ENCODE results near the gene HPCAL1. TPM values are rescaled to one million over a fixed set of nuclear protein-coding genes. Genes with fewer than 3 reads are reported as not detected.

HPCAL1 gene
- total and polyA plus RNA-seq, 2 experiments from 2014 or later, result 8.3 to 25.4 TPM

DNA sequence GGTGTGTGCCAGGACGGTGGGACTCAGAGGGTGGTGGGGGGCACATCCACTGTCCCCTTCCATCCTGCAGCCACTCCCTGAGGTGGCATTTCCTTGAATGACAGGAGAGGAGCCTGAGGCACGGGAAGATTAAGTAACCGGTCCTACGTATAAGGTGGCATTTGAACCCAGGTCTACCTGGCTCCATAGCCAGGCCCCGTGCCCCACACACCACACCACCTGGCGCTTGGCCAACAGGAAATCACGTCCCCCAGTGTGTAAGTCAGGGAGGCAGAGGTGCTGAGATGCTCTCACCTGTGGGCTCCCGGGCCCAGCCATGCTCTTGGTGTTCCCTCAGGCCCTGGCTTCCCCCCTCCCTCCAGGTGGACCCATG is 53.7 kb downstream of the HPCAL1 start (continued):
- TF ChIP-seq, protein P1, sequence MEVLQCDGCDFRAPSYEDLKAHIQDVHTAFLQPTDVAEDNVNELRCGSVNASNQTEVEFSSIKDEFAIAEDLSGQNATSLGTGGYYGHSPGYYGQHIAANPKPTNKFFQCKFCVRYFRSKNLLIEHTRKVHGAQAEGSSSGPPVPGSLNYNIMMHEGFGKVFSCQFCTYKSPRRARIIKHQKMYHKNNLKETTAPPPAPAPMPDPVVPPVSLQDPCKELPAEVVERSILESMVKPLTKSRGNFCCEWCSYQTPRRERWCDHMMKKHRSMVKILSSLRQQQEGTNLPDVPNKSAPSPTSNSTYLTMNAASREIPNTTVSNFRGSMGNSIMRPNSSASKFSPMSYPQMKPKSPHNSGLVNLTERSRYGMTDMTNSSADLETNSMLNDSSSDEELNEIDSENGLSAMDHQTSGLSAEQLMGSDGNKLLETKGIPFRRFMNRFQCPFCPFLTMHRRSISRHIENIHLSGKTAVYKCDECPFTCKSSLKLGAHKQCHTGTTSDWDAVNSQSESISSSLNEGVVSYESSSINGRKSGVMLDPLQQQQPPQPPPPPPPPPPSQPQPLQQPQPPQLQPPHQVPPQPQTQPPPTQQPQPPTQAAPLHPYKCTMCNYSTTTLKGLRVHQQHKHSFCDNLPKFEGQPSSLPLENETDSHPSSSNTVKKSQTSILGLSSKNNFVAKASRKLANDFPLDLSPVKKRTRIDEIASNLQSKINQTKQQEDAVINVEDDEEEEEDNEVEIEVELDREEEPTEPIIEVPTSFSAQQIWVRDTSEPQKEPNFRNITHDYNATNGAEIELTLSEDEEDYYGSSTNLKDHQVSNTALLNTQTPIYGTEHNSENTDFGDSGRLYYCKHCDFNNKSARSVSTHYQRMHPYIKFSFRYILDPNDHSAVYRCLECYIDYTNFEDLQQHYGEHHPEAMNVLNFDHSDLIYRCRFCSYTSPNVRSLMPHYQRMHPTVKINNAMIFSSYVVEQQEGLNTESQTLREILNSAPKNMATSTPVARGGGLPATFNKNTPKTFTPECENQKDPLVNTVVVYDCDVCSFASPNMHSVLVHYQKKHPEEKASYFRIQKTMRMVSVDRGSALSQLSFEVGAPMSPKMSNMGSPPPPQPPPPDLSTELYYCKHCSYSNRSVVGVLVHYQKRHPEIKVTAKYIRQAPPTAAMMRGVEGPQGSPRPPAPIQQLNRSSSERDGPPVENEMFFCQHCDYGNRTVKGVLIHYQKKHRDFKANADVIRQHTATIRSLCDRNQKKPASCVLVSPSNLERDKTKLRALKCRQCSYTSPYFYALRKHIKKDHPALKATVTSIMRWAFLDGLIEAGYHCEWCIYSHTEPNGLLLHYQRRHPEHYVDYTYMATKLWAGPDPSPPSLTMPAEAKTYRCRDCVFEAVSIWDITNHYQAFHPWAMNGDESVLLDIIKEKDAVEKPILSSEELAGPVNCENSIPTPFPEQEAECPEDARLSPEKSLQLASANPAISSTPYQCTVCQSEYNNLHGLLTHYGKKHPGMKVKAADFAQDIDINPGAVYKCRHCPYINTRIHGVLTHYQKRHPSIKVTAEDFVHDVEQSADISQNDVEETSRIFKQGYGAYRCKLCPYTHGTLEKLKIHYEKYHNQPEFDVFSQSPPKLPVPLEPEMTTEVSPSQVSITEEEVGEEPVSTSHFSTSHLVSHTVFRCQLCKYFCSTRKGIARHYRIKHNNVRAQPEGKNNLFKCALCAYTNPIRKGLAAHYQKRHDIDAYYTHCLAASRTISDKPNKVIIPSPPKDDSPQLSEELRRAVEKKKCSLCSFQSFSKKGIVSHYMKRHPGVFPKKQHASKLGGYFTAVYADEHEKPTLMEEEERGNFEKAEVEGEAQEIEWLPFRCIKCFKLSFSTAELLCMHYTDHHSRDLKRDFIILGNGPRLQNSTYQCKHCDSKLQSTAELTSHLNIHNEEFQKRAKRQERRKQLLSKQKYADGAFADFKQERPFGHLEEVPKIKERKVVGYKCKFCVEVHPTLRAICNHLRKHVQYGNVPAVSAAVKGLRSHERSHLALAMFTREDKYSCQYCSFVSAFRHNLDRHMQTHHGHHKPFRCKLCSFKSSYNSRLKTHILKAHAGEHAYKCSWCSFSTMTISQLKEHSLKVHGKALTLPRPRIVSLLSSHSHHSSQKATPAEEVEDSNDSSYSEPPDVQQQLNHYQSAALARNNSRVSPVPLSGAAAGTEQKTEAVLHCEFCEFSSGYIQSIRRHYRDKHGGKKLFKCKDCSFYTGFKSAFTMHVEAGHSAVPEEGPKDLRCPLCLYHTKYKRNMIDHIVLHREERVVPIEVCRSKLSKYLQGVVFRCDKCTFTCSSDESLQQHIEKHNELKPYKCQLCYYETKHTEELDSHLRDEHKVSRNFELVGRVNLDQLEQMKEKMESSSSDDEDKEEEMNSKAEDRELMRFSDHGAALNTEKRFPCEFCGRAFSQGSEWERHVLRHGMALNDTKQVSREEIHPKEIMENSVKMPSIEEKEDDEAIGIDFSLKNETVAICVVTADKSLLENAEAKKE (CRISPR knock-in tag; IDR thresholded peaks at IDR 0.05), result no peak
- no peak for TF ChIP-seq CREB1 (CRISPR knock-in tag; IDR thresholded peaks at IDR 0.05; ENCODE audit: low read depth)

DNA sequence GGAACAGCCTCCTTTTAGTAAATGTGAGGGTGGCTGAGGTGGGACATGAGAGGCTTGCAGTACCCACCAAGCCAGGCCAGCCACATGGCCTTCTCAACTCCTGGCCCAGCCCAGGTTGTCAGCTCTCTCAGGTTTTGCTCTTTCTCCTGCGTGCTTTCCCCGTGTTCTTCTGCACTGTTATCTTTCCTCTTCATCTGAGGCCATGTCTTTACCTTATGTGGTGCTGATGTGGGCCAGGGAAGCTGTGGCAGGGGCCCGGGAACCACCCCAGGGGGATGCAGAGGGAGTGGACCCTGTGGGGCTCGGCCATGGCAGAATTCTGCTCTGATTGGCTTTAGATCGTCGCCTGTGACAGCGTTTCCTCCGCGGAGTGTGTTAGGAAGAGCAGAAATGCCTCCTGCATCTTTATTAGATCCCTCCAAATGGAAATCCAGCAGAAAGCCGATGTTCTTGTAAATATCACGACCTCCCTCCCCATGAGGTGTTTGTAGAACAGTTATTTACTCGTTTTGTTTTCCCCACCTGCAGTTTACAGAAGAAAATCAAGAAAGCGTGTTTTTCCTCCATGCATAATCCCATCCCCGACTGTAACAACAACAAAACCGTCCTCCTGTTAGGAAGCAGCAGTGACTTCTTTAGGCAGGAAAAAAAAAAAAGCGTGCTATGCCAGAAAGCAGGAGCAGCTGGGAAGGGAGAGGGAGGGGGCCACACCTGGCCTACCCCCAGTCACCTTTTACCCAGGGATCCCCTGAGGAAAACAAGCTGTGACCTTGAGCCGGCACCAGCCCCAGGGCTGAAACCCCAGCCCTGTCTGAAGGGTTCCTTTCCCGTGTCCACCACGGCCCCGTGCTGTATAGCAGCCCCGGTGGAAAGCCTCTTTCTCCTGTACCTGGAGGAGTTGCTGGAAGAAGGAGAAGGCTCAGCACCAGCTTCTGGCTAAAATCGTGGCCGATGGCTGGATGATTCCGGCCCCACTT is 54.8 kb downstream of the HPCAL1 start:
- Histone ChIP-seq H3F3A (replicated peaks; ENCODE audit: low read depth) (no peaks in the 10 kb centered on the region), H2AFZ (no peak overlapping the region), H3K4me2 (no peak overlapping the region), H3K4me1 (ENCODE audit: insufficient read depth) (no peaks in the 10 kb centered on the region), H3K79me2 (replicated peaks; ENCODE audit: insufficient read depth) (no peaks in the 10 kb centered on the region), H4K20me1 (replicated peaks; ENCODE audit: insufficient read depth) (no peaks in the 10 kb centered on the region), H3K9me2 (ENCODE audit: insufficient read depth) (no peaks in the 10 kb centered on the region), H3K27ac (ENCODE audit: low read depth) (no peak overlapping the region; the same call in 1 of the 2 replicates), H3K4me3 (no peak overlapping the region), H3K36me3 (ENCODE audit: insufficient read depth) (no peaks in the 10 kb centered on the region), H3K27me3 (ENCODE audit: insufficient read depth) (no peaks in the 10 kb centered on the region)
- DNase-seq (ENCODE audit: low spot score), result no peak
- H3K9me3 Mint-ChIP-seq, result no peaks in the 10 kb centered on the region
- no peak overlapping the region; the same call in 1 of the 2 replicates for H3K27ac Mint-ChIP-seq
- ATAC-seq, result no peak
- no peak for TF ChIP-seq ZNF114 (CRISPR knock-in tag; IDR thresholded peaks at IDR 0.05)
- no peak for TF ChIP-seq POLR2AphosphoS5 (IDR thresholded peaks at IDR 0.05; ENCODE audit: low read depth)
- no peak for TF ChIP-seq EZH2 (IDR thresholded peaks at IDR 0.05; ENCODE audit: low read depth, unreplicated experiment)
- no peaks in the 10 kb centered on the region for H3K27me3 Mint-ChIP-seq (ENCODE audit: insufficient read depth, low read depth, poor library complexity)
- peaks cover 10% of the 10 kb centered on the region for H3K4me1 Mint-ChIP-seq
- no peaks in the 10 kb centered on the region for H3K36me3 Mint-ChIP-seq (ENCODE audit: low read depth)
- H3K4me3 Mint-ChIP-seq, result no peak overlapping the region; the same call in 2 of the 3 replicates

Data from GM23338 (cell line).